ENCODE results near the gene TRIM4. TPM values are rescaled to one million over a fixed set of nuclear protein-coding genes. Genes with fewer than 3 reads are reported as not detected.
"Not testable (repeated sequence)": the region's sequence is repeated elsewhere in the genome, so short reads cannot be mapped to it uniquely, and the experiment has no call there.

The TRIM4 gene
- total RNA-seq, 4 donors from 2014 or later = 20.9 to 43.3 (median 39.6) TPM

DNA sequence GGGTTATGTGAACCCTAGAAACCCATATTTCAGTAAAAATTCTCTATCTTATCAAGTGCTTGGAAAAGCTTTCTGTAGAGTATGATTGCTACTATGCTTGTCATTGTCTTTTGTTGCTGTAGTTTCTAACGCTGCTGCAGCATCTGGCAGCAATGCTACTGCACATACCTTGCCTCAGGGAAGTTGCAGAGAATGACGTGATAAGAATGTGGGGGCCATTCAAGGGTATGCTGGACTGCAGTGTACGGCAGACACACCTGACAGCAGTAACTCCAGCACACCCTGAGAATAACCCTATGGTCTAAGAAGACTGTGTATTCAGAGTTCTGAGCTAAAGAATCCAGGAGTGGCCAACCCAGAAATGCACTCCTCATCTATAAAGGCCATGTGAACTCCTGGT, 20.5 kb downstream of the TRIM4 start:
- no peaks in the 10 kb centered on the region for H3K4me1 ChIP-seq
- intact Hi-C loops (cut with DNase I; ENCODE audit: low total_unique reads) = no loop called here
- no peak for DNase-seq
- H3K27ac ChIP-seq = no peak overlapping the region
- TF ChIP-seq POLR2A (IDR thresholded peaks at IDR 0.05) (no peak), EP300 (IDR thresholded peaks at IDR 0.05; ENCODE audit: low read depth) (no peak)
- no peak overlapping the region for H3K4me3 ChIP-seq
- peaks cover 0 to 35% (median 14%) of the 10 kb centered on the region in 4 donors for H3K36me3 ChIP-seq
- no peaks in the 10 kb centered on the region for H3K27me3 ChIP-seq
- in situ Hi-C loops (cut with MboI; ENCODE audit: low pct_ligation_motif_present in 1 of 4, low pct_unique_long_range_greater_than_20kb in 1 of 4, low sequenced_read_pairs in 3 of 4) = no loop called here
- H3K9me3 ChIP-seq = no peaks in the 10 kb centered on the region
- WGBS, 2 donors (ENCODE audit: low coverage in 1 of 2) = 73 to 82% methylated on average over 3 of the region's 3 CpGs

GRCh38 chr7:99898023-99898357, 21.3 kb downstream of the TRIM4 start:
- Histone ChIP-seq H3K9me3 (no peaks in the 10 kb centered on the region), H3K4me1 (no peaks in the 10 kb centered on the region), H3K36me3 (peaks cover 0 to 28% (median 9%) of the 10 kb centered on the region in 4 donors), H3K27ac (no peak overlapping the region), H3K4me3 (no peak overlapping the region), H3K27me3 (no peaks in the 10 kb centered on the region)
- 82% methylated on average over 2 of the region's 2 CpGs; no CpG with 5 or more reads in 1 of the 2 donors for WGBS, 2 donors (ENCODE audit: low coverage in 1 of 2)
- no peak for TF ChIP-seq POLR2AphosphoS5 (IDR thresholded peaks at IDR 0.05)
- TF ChIP-seq POLR2A (IDR thresholded peaks at IDR 0.05) = no peak
- no peak for TF ChIP-seq EP300 (IDR thresholded peaks at IDR 0.05; ENCODE audit: low read depth)
- TF ChIP-seq, protein P1, sequence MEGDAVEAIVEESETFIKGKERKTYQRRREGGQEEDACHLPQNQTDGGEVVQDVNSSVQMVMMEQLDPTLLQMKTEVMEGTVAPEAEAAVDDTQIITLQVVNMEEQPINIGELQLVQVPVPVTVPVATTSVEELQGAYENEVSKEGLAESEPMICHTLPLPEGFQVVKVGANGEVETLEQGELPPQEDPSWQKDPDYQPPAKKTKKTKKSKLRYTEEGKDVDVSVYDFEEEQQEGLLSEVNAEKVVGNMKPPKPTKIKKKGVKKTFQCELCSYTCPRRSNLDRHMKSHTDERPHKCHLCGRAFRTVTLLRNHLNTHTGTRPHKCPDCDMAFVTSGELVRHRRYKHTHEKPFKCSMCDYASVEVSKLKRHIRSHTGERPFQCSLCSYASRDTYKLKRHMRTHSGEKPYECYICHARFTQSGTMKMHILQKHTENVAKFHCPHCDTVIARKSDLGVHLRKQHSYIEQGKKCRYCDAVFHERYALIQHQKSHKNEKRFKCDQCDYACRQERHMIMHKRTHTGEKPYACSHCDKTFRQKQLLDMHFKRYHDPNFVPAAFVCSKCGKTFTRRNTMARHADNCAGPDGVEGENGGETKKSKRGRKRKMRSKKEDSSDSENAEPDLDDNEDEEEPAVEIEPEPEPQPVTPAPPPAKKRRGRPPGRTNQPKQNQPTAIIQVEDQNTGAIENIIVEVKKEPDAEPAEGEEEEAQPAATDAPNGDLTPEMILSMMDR (IDR thresholded peaks at IDR 0.05) = no peak
- DNase-seq = no peak
- intact Hi-C loops (cut with DNase I; ENCODE audit: low total_unique reads) (no loop called here), in situ Hi-C loops (cut with MboI; ENCODE audit: low pct_ligation_motif_present in 1 of 4, low pct_unique_long_range_greater_than_20kb in 1 of 4, low sequenced_read_pairs in 3 of 4) (no loop called here)

GRCh38 chr7:99897322-99898022, 21.9 kb downstream of the TRIM4 start:
- Histone ChIP-seq H3K27ac (no peak overlapping the region), H3K36me3 (peaks cover 0 to 23% (median 7%) of the 10 kb centered on the region in 4 donors), H3K4me3 (no peak overlapping the region), H3K9me3 (no peaks in the 10 kb centered on the region), H3K4me1 (no peaks in the 10 kb centered on the region), H3K27me3 (no peaks in the 10 kb centered on the region)
- TF ChIP-seq EP300 (IDR thresholded peaks at IDR 0.05; ENCODE audit: low read depth) (no peak), POLR2A (IDR thresholded peaks at IDR 0.05) (no peak), POLR2AphosphoS5 (IDR thresholded peaks at IDR 0.05) (no peak)
- TF ChIP-seq, protein P1 (IDR thresholded peaks at IDR 0.05) = no peak
- in situ Hi-C loops (cut with MboI; ENCODE audit: low pct_ligation_motif_present in 1 of 4, low pct_unique_long_range_greater_than_20kb in 1 of 4, low sequenced_read_pairs in 3 of 4) (no loop called here), intact Hi-C loops (cut with DNase I; ENCODE audit: low total_unique reads) (no loop called here)
- WGBS, 2 donors (ENCODE audit: low coverage in 1 of 2) = 87 to 91% methylated on average over 5 to 6 of the region's 6 CpGs
- DNase-seq = no peak

GRCh38 chr7:99894738-99895137, 24.6 kb downstream of the TRIM4 start:
- no peaks in the 10 kb centered on the region for H3K27me3 ChIP-seq
- no peak for DNase-seq
- no peak overlapping the region for H3K4me3 ChIP-seq
- peaks cover 0 to 20% (median 0%) of the 10 kb centered on the region in 4 donors for H3K36me3 ChIP-seq
- no peak overlapping the region for H3K27ac ChIP-seq
- no peaks in the 10 kb centered on the region for H3K4me1 ChIP-seq
- intact Hi-C loops (cut with DNase I; ENCODE audit: low total_unique reads) = no loop called here
- no peaks in the 10 kb centered on the region for H3K9me3 ChIP-seq
- in situ Hi-C loops (cut with MboI; ENCODE audit: low pct_ligation_motif_present in 1 of 4, low pct_unique_long_range_greater_than_20kb in 1 of 4, low sequenced_read_pairs in 3 of 4) = no loop called here
- TF ChIP-seq POLR2AphosphoS5 (IDR thresholded peaks at IDR 0.05) = no peak
- TF ChIP-seq EP300 (IDR thresholded peaks at IDR 0.05; ENCODE audit: low read depth) = no peak
- TF ChIP-seq, protein P1 (IDR thresholded peaks at IDR 0.05) = no peak
- no peak for TF ChIP-seq POLR2A (IDR thresholded peaks at IDR 0.05)

- H3K4me3 ChIP-seq = no peak overlapping the region
- H3K9me3 ChIP-seq = no peaks in the 10 kb centered on the region
- no peak for TF ChIP-seq POLR2A (IDR thresholded peaks at IDR 0.05)
- TF ChIP-seq, protein P1 (IDR thresholded peaks at IDR 0.05) = no peak
- no peak for TF ChIP-seq POLR2AphosphoS5 (IDR thresholded peaks at IDR 0.05)
- no peak for TF ChIP-seq EP300 (IDR thresholded peaks at IDR 0.05; ENCODE audit: low read depth)
- no peak for DNase-seq
- WGBS, 2 donors (ENCODE audit: low coverage in 1 of 2) = 56 to 60% methylated on average over 3 to 5 of the region's 5 CpGs
- intact Hi-C loops (cut with DNase I; ENCODE audit: low total_unique reads) = no loop called here
- no peak overlapping the region for H3K27ac ChIP-seq
- no peaks in the 10 kb centered on the region for H3K4me1 ChIP-seq
- no peaks in the 10 kb centered on the region for H3K27me3 ChIP-seq
- in situ Hi-C loops (cut with MboI; ENCODE audit: low pct_ligation_motif_present in 1 of 4, low pct_unique_long_range_greater_than_20kb in 1 of 4, low sequenced_read_pairs in 3 of 4) = no loop called here
- H3K36me3 ChIP-seq = peaks cover 0 to 21% (median 0%) of the 10 kb centered on the region in 4 donors
Measured at GRCh38 chr7:99893280-99893679, 26.1 kb downstream of the TRIM4 start.

DNA sequence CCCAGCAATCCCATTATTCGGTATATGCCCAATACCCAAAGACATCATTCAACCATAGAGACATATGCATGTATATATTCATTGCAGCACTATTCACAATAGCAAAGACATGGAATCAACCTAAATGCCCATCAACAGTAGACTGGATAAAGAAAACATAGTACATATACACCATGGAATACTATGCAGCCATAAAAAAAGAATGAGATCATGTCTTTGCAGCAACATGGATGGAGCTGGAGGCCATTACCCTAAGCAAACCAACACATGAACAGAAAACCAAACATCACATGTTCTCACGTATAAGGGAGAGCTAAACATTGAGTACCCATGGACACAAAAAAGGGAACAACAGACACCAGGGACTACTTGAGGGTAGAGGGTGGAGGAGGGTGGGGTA, 29.0 kb downstream of the TRIM4 start:
- H3K27me3 ChIP-seq; H3K4me1 ChIP-seq; H3K9me3 ChIP-seq; H3K27ac ChIP-seq; H3K4me3 ChIP-seq; intact Hi-C loops (cut with DNase I; ENCODE audit: low total_unique reads); DNase-seq; in situ Hi-C loops (cut with MboI; ENCODE audit: low pct_ligation_motif_present in 1 of 4, low pct_unique_long_range_greater_than_20kb in 1 of 4, low sequenced_read_pairs in 3 of 4): not testable (repeated sequence)
- 89 to 96% methylated on average over 2 of the region's 2 CpGs for WGBS, 2 donors (ENCODE audit: low coverage in 1 of 2)
- peaks cover 0 to 21% (median 0%) of the 10 kb centered on the region in 4 donors for H3K36me3 ChIP-seq

- H3K9me3 ChIP-seq; DNase-seq; H3K27me3 ChIP-seq; H3K4me1 ChIP-seq; in situ Hi-C loops (cut with MboI; ENCODE audit: low pct_ligation_motif_present in 1 of 4, low pct_unique_long_range_greater_than_20kb in 1 of 4, low sequenced_read_pairs in 3 of 4); H3K4me3 ChIP-seq; H3K27ac ChIP-seq: not testable (repeated sequence)
- peaks cover 0 to 21% (median 0%) of the 10 kb centered on the region in 4 donors for H3K36me3 ChIP-seq
- intact Hi-C loops (cut with DNase I; ENCODE audit: low total_unique reads) = loop anchor here (10.0 kb wide), 1 partner anchor 1376 kb away; no protein-coding TSS in a partner anchor
- 87% methylated on average over 9 of the region's 29 CpGs; no CpG with 5 or more reads in 1 of the 2 donors for WGBS, 2 donors (ENCODE audit: low coverage in 1 of 2)
Measured at GRCh38 chr7:99888366-99888765, 31.0 kb downstream of the TRIM4 start.
